Liver (tissue), 9 donors: Measurements from ENCODE around the gene FOXN3. TPM values are rescaled to one million over a fixed set of nuclear protein-coding genes. Genes with fewer than 3 reads are reported as not detected.

ENCODE experiments used
- DNase-seq: peaks from one replicate; pipeline ENCODE4 v3.0.0-alpha.2; 2017; ENCODE audit warnings: low spot score
- H3K27ac ChIP-seq, 2 donors: one replicate each; pipeline ENCODE4 v1.7.0; 2013; ENCODE audit warnings: inconsistent platforms in 2 of 2, low read length in 2 of 2, control low read depth in 1 of 2, low read depth in 1 of 2, mild to moderate bottlenecking in 1 of 2
- H3K27me3 ChIP-seq, 4 donors: one replicate each; pipeline versions ENCODE4 v1.6.1 to v1.7.0; 2013; ENCODE audit warnings: low read length in 3 of 4, inconsistent platforms in 1 of 4, mild to moderate bottlenecking in 1 of 4, moderate library complexity in 1 of 4; ENCODE audit not compliant: control insufficient read depth in 4 of 4, insufficient read depth in 4 of 4
- H3K36me3 ChIP-seq, 4 donors: one replicate each; pipeline versions ENCODE4 v1.6.1 to v1.7.0; 2013; ENCODE audit warnings: low read length in 3 of 4, mild to moderate bottlenecking in 3 of 4, low read depth in 1 of 4, moderate library complexity in 1 of 4; ENCODE audit not compliant: control insufficient read depth in 4 of 4, insufficient read depth in 3 of 4
- H3K4me1 ChIP-seq, 4 donors: one replicate each; pipeline versions ENCODE4 v1.6.1 to v1.7.0; 2013; ENCODE audit warnings: low read length in 3 of 4, mild to moderate bottlenecking in 3 of 4, moderate library complexity in 1 of 4; ENCODE audit not compliant: control insufficient read depth in 4 of 4, insufficient read depth in 4 of 4
- H3K4me3 ChIP-seq, 3 donors: one replicate each; pipeline versions ENCODE4 v1.6.1 to v1.7.0; 2013; ENCODE audit warnings: low read length in 3 of 3, control low read depth in 1 of 3, low read depth in 1 of 3, mild to moderate bottlenecking in 1 of 3
- H3K9ac ChIP-seq, 2 donors: one replicate each; pipeline ENCODE4 v1.7.0; 2013; ENCODE audit warnings: low read length in 2 of 2, mild to moderate bottlenecking in 2 of 2, moderate library complexity in 2 of 2, control low read depth in 1 of 2, low read depth in 1 of 2
- H3K9me3 ChIP-seq, 4 donors: one replicate each; pipeline versions ENCODE4 v1.6.1 to v1.7.0; 2013; ENCODE audit warnings: low read length in 3 of 4; ENCODE audit not compliant: control insufficient read depth in 4 of 4
- FOXA1 ChIP-seq: IDR thresholded peaks from 2 replicates; pipeline ENCODE4 v1.6.1; 2016; ENCODE audit warnings: antibody characterized with exemption
- NR2F2 ChIP-seq: IDR thresholded peaks from 2 replicates; pipeline ENCODE4 v1.6.1; 2016; ENCODE audit warnings: antibody characterized with exemption
- RXRA ChIP-seq, 2 donors: IDR thresholded peaks; 2 replicates each; pipeline ENCODE4 v1.6.1; 2017 to 2018; ENCODE audit warnings: antibody characterized with exemption in 2 of 2, mild to moderate bottlenecking in 1 of 2
- TAF1 ChIP-seq: conservative IDR thresholded peaks from 2 replicates; pipeline ENCODE4 v1.6.1; 2016; ENCODE audit warnings: antibody characterized with exemption, mild to moderate bottlenecking
- WGBS: extraction: QIAGEN DNeasy Blood & Tissue Kit; methylation state at CpG from one replicate; pipeline ENCODE4 v1.1.7; 2013; 5-methylcytosine and 5-hydroxymethylcytosine counted together
- polyA plus RNA-seq, 2 donors: library from polyadenylated mRNA; stranded (reverse) in 1 of 2; unstranded in 1 of 2; fragments of 200-250 nt in 1 of 2; fragments of >200 nt in 1 of 2; fragmentation: Nextera tagmentation in 1 of 2; extraction: Ambion mirVana in 1 of 2; gene quantifications; one replicate each; pipeline versions ENCODE4 v1.2.1 to v1.2.3, GENCODE V29; 2013 to 2015
- total RNA-seq, 2 donors: library from RNA; depleted of rRNA; stranded (reverse); fragments of >200 nt; gene quantifications; one replicate each; pipeline ENCODE4 v1.2.3, GENCODE V29; 2014
- TF ChIP-seq, protein P1 (sequence below): IDR thresholded peaks from 2 replicates; pipeline ENCODE4 v1.6.1; 2016; ENCODE audit warnings: antibody characterized with exemption
- TF ChIP-seq, protein P2 (sequence below): IDR thresholded peaks from 2 replicates; pipeline ENCODE4 v1.6.1; 2016; ENCODE audit warnings: antibody characterized with exemption
- TF ChIP-seq, protein P3 (sequence below): IDR thresholded peaks from 2 replicates; pipeline ENCODE4 v1.6.1; 2016; ENCODE audit warnings: antibody characterized with exemption, mild to moderate bottlenecking
- donor health status: healthy.
- donor health status: healthy.
- donor health status: healthy.
- donor health status: healthy.
- donor health status: healthy.

FOXN3 gene
- total and polyA plus RNA-seq, 4 donors: 17.8 to 44.8 (median 35.3) TPM

DNA sequence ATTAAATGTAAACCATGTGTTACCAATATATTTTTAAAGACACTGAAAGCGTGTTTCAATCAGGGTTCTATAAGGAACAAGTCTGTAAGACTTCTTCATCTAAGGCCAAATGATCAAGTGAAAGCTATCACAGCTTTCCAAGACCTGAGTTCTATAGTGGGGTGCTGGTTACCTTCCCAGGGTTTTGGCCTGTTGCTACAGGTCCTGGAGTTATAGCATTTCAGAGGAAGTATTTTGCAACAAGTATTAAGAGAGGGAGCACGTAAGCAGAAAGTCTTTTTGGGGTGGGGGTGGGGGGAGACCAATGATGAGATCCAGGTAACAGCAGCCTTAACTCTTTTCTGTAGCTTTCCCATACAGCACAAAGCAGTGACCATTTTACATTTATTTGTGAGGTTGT lies 43.8 kb downstream of the FOXN3 start:
- Histone ChIP-seq H3K9me3 (no peaks in the 10 kb centered on the region), H3K36me3 (peaks cover 0 to 5% (median under 1%) of the 10 kb centered on the region in 4 donors), H3K4me1 (peaks cover 11 to 34% (median 24%) of the 10 kb centered on the region in 4 donors), H3K27ac (no peak overlapping the region), H3K27me3 (no peaks in the 10 kb centered on the region), H3K9ac (no peak overlapping the region), H3K4me3 (no peak overlapping the region)
- TF ChIP-seq, protein P1, sequence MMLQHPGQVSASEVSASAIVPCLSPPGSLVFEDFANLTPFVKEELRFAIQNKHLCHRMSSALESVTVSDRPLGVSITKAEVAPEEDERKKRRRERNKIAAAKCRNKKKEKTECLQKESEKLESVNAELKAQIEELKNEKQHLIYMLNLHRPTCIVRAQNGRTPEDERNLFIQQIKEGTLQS: no peak
- no peak for TF ChIP-seq TAF1
- TF ChIP-seq, protein P2, sequence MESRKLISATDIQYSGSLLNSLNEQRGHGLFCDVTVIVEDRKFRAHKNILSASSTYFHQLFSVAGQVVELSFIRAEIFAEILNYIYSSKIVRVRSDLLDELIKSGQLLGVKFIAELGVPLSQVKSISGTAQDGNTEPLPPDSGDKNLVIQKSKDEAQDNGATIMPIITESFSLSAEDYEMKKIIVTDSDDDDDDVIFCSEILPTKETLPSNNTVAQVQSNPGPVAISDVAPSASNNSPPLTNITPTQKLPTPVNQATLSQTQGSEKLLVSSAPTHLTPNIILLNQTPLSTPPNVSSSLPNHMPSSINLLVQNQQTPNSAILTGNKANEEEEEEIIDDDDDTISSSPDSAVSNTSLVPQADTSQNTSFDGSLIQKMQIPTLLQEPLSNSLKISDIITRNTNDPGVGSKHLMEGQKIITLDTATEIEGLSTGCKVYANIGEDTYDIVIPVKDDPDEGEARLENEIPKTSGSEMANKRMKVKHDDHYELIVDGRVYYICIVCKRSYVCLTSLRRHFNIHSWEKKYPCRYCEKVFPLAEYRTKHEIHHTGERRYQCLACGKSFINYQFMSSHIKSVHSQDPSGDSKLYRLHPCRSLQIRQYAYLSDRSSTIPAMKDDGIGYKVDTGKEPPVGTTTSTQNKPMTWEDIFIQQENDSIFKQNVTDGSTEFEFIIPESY: no peak
- TF ChIP-seq NR2F2: no peak
- DNase-seq: no peak
- 72% methylated on average over 2 of the region's 2 CpGs for WGBS

DNA sequence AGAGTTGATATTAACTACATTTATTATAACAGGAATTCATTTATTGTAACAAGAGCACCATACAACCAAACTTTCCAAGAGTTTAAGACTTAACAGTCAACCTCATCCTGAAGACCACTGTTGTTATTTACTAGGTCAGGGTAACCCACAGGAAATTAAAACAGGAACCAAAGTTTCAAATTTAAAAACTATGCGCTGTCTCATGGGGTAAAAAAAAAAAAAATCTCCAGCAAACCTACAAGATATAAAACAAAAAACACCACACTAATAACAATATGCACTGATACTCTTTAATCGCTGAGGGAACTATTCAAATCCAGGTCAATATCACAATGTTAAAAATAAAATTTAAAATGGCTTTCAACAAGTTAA lies 44.5 kb downstream of the FOXN3 start:
- Histone ChIP-seq H3K27ac (no peak overlapping the region), H3K4me1 (peaks cover 12 to 40% (median 29%) of the 10 kb centered on the region in 4 donors), H3K4me3 (no peak overlapping the region), H3K27me3 (no peaks in the 10 kb centered on the region), H3K9ac (no peak overlapping the region), H3K9me3 (no peaks in the 10 kb centered on the region), H3K36me3 (peaks cover 0 to 5% (median under 1%) of the 10 kb centered on the region in 4 donors)
- WGBS: 89% methylated on average over 2 of the region's 2 CpGs
- DNase-seq: no peak
- TF ChIP-seq, protein P3, sequence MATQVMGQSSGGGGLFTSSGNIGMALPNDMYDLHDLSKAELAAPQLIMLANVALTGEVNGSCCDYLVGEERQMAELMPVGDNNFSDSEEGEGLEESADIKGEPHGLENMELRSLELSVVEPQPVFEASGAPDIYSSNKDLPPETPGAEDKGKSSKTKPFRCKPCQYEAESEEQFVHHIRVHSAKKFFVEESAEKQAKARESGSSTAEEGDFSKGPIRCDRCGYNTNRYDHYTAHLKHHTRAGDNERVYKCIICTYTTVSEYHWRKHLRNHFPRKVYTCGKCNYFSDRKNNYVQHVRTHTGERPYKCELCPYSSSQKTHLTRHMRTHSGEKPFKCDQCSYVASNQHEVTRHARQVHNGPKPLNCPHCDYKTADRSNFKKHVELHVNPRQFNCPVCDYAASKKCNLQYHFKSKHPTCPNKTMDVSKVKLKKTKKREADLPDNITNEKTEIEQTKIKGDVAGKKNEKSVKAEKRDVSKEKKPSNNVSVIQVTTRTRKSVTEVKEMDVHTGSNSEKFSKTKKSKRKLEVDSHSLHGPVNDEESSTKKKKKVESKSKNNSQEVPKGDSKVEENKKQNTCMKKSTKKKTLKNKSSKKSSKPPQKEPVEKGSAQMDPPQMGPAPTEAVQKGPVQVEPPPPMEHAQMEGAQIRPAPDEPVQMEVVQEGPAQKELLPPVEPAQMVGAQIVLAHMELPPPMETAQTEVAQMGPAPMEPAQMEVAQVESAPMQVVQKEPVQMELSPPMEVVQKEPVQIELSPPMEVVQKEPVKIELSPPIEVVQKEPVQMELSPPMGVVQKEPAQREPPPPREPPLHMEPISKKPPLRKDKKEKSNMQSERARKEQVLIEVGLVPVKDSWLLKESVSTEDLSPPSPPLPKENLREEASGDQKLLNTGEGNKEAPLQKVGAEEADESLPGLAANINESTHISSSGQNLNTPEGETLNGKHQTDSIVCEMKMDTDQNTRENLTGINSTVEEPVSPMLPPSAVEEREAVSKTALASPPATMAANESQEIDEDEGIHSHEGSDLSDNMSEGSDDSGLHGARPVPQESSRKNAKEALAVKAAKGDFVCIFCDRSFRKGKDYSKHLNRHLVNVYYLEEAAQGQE: no peak
- TF ChIP-seq, protein P2: no peak
- TF ChIP-seq FOXA1 (no peak), RXRA (IDR thresholded peaks at IDR 0.05) (no peak)
